ENCODE data around the gene GPBAR1. TPM values are rescaled to one million over a fixed set of nuclear protein-coding genes. Genes with fewer than 3 reads are reported as not detected.
A peak's percentile ranks its signal among the peaks of the same experiment; 100 is the strongest.

Gene GPBAR1
- total RNA-seq (2014; rRNA removed; shearing (Covaris generic)), result not detected in 2 replicates
- polyA plus RNA-seq (2015; cell fraction: cytosol; rRNA removed), result 0.14 TPM in 1 of 2 replicates, not detected in the other
- polyA plus RNA-seq (2015; cell fraction: nucleus; rRNA removed), result not detected in 2 replicates

GRCh38 chr2:218260742-218261422 lies at the start of gene GPBAR1:
GPBAR1 (plus strand) TSS chr2:218261015; CDS start chr2:218262725, 1,710 bp downstream.
- in situ Hi-C loops (cut with HindIII; ENCODE audit: low pct_unique_long_range_greater_than_20kb, low sequenced_read_pairs), result no loop called here
- no peak for DNase-seq (ENCODE audit: low read depth, low spot score)

GRCh38 chr2:218214116-218214515 lies 46.7 kb upstream of the GPBAR1 start:
- in situ Hi-C loops (cut with HindIII; ENCODE audit: low pct_unique_long_range_greater_than_20kb, low sequenced_read_pairs), result no loop called here
- DNase-seq (ENCODE audit: low read depth, low spot score), result no peak

GRCh38 chr2:218216336-218216673 lies 44.5 kb upstream of the GPBAR1 start:
- in situ Hi-C loops (cut with HindIII; ENCODE audit: low pct_unique_long_range_greater_than_20kb, low sequenced_read_pairs), result no loop called here
- no peak for DNase-seq (ENCODE audit: low read depth, low spot score)

- peak; percentile 93 for DNase-seq (ENCODE audit: low read depth, low spot score)
- in situ Hi-C loops (cut with HindIII; ENCODE audit: low pct_unique_long_range_greater_than_20kb, low sequenced_read_pairs), result no loop called here
Measured at GRCh38 chr2:218216674-218217359, 44.0 kb upstream of the GPBAR1 start, which contains the start of gene ARPC2. ARPC2 (plus strand) TSS chr2:218217189; CDS start chr2:218217471, 282 bp downstream.

- in situ Hi-C loops (cut with HindIII; ENCODE audit: low pct_unique_long_range_greater_than_20kb, low sequenced_read_pairs), result no loop called here
- DNase-seq (ENCODE audit: low read depth, low spot score), result peak; percentile 35
Measured at GRCh38 chr2:218217360-218218267, 43.2 kb upstream of the GPBAR1 start.

GRCh38 chr2:218218268-218219185 lies 42.3 kb upstream of the GPBAR1 start:
- no peak for DNase-seq (ENCODE audit: low read depth, low spot score)
- in situ Hi-C loops (cut with HindIII; ENCODE audit: low pct_unique_long_range_greater_than_20kb, low sequenced_read_pairs), result no loop called here

- no peak for DNase-seq (ENCODE audit: low read depth, low spot score)
- in situ Hi-C loops (cut with HindIII; ENCODE audit: low pct_unique_long_range_greater_than_20kb, low sequenced_read_pairs), result no loop called here
Measured at GRCh38 chr2:218219934-218220333, 40.9 kb upstream of the GPBAR1 start.

- no peak for DNase-seq (ENCODE audit: low read depth, low spot score)
- in situ Hi-C loops (cut with HindIII; ENCODE audit: low pct_unique_long_range_greater_than_20kb, low sequenced_read_pairs), result no loop called here
Measured at GRCh38 chr2:218221000-218221399, 39.8 kb upstream of the GPBAR1 start.

GRCh38 chr2:218223046-218223445 lies 37.8 kb upstream of the GPBAR1 start:
- in situ Hi-C loops (cut with HindIII; ENCODE audit: low pct_unique_long_range_greater_than_20kb, low sequenced_read_pairs), result no loop called here
- DNase-seq (ENCODE audit: low read depth, low spot score), result no peak

- in situ Hi-C loops (cut with HindIII; ENCODE audit: low pct_unique_long_range_greater_than_20kb, low sequenced_read_pairs), result no loop called here
- no peak for DNase-seq (ENCODE audit: low read depth, low spot score)
Measured at GRCh38 chr2:218224186-218224585, 36.6 kb upstream of the GPBAR1 start.

GRCh38 chr2:218226903-218227302 lies 33.9 kb upstream of the GPBAR1 start:
- in situ Hi-C loops (cut with HindIII; ENCODE audit: low pct_unique_long_range_greater_than_20kb, low sequenced_read_pairs), result no loop called here
- no peak for DNase-seq (ENCODE audit: low read depth, low spot score)

- in situ Hi-C loops (cut with HindIII; ENCODE audit: low pct_unique_long_range_greater_than_20kb, low sequenced_read_pairs), result no loop called here
- DNase-seq (ENCODE audit: low read depth, low spot score), result no peak
Measured at GRCh38 chr2:218228366-218229090, 32.3 kb upstream of the GPBAR1 start.

- peak; percentile 15 for DNase-seq (ENCODE audit: low read depth, low spot score)
- in situ Hi-C loops (cut with HindIII; ENCODE audit: low pct_unique_long_range_greater_than_20kb, low sequenced_read_pairs), result no loop called here
Measured at GRCh38 chr2:218229239-218229638, 31.6 kb upstream of the GPBAR1 start.

- in situ Hi-C loops (cut with HindIII; ENCODE audit: low pct_unique_long_range_greater_than_20kb, low sequenced_read_pairs), result no loop called here
- peak; percentile 22 for DNase-seq (ENCODE audit: low read depth, low spot score)
Measured at GRCh38 chr2:218229851-218230250, 31.0 kb upstream of the GPBAR1 start.

- peak; percentile 52 for DNase-seq (ENCODE audit: low read depth, low spot score)
- in situ Hi-C loops (cut with HindIII; ENCODE audit: low pct_unique_long_range_greater_than_20kb, low sequenced_read_pairs), result no loop called here
Measured at GRCh38 chr2:218230882-218231281, 29.9 kb upstream of the GPBAR1 start.

GRCh38 chr2:218233543-218233942 lies 27.3 kb upstream of the GPBAR1 start:
- DNase-seq (ENCODE audit: low read depth, low spot score), result no peak
- in situ Hi-C loops (cut with HindIII; ENCODE audit: low pct_unique_long_range_greater_than_20kb, low sequenced_read_pairs), result no loop called here

Data from SK-MEL-5 (cell line).